Lung microvascular endothelial cell (primary cell): Measurements from ENCODE around the gene CAPN5. TPM values are rescaled to one million over a fixed set of nuclear protein-coding genes. Genes with fewer than 3 reads are reported as not detected.

ENCODE experiments used
- DNase-seq, 2 donors: peaks; one replicate each; pipeline versions ENCODE4 v3.0.0 to v3.0.0-alpha.2; 2010; ENCODE audit warnings: low read depth in 2 of 2
- total RNA-seq: library from RNA; depleted of rRNA; stranded (reverse); fragments of >200 nt; gene quantifications from 2 replicates; pipeline ENCODE4 v1.2.1, GENCODE V29; 2014

CAPN5 gene
- total RNA-seq, 1 donor from 2014 or later = 1.8 TPM

DNA sequence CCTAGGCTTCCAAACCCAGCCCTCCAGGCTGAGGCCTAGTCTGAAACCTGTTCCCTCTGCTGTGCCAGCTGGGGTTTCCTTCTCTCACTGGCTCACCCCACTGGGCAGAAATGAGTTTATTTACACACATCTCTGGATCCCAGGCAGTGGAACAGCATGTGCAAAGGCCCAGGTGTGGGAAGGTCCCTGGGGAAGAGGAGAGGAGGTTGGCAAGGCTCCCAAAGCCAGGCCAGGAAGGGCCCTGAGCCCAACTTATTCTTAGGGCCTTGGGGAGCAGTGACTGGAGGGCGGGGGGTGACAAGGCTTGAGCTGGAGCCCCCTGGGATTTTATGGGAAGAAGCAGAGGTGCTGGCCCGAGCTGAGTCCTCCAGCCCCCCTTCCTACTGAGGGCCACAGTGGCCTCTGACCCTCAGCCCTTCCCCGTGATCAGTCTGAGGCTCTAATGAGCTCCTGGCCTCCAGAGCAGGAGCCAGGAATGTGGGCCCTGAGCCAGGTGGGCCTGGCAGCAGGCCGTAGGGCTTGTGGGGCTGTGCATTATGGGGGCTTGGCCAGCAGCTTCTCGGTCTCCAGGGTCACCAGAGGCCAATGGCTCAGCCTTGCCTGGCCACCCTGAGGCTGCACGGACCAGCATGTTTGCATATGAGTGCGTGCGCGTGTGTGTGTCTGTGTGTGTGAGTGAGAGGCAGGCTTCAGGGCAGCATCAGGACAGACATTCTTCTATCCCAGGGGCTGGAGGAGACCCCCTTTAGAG is 64.2 kb downstream of the CAPN5 start:
- DNase-seq = peak; percentile 12 to 45

DNA sequence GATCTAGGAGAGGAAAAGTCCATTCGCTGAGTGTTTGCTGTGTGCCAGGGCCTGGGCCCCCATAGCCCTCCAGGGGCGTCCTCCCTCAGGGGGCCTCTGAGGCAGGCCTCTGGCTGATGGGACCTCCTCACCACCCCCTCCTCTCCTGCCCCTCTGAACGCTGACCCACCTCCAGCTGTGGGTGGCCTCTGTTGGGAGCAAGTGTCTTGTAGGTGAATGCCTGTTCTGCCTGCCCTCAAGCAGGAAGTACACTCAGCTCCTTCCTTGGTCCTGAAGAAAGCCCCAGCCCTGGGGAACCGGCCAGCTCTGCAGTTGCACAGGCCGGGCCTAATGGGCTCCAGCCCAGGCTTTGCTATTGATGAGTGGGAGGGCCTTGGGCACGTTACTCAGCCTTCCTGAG is 64.8 kb downstream of the CAPN5 start:
- DNase-seq = peak in 1 of 2 donors; percentile 44

DNA sequence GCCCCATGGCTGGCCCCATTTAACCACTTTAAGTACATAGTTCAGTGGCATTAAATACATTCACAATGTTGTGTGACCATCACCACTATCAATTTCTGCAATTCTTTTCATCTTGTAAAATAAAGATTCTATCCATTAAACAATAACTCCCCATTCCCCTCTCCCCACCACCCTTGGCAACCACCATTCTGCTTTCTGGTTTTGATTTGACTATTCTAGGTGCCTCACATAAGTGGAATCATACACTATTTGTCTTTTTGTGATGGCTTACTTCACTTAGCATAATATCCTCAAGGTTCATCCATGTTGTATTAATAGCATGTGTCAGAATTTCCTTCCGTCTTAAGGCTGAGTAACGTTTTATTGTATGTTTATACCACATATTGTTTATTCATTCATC is 68.3 kb downstream of the CAPN5 start:
- peak in 1 of 2 donors; percentile 41 for DNase-seq

GRCh38 chr11:77136074-77136473 is 69.3 kb downstream of the CAPN5 start:
- peak in 1 of 2 donors; percentile 48 for DNase-seq

DNA sequence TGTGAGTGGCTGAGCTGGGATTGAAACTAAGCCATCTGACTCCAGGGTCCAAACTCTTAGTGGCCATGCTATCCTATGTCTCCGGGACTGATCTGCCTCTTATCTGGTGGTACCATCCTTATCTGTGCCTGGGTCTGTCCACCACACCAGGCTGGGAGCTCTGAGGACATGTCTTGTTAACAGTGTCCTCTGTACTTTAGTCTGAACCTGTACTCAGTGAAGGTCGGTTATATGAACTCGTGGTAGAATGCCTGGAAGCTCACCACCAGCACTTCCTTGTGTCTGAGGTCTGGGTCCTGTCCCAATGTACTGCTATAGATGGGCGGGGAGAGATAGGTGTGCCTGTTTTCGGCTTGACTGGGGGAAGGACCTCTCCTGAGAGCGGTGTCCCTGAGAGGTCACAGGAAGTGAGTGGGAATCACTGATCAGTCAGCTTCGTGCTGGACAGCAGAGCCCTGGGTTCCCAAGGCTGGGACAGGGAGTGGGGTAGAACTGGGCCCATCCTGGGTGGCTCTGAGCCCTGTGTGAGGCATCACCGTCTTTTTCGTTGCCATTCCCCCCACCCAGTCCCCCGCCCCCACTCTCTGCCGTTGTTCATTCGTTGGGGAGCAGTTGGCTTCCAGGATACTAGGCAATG is 70.1 kb downstream of the CAPN5 start:
- no peak for DNase-seq

DNA sequence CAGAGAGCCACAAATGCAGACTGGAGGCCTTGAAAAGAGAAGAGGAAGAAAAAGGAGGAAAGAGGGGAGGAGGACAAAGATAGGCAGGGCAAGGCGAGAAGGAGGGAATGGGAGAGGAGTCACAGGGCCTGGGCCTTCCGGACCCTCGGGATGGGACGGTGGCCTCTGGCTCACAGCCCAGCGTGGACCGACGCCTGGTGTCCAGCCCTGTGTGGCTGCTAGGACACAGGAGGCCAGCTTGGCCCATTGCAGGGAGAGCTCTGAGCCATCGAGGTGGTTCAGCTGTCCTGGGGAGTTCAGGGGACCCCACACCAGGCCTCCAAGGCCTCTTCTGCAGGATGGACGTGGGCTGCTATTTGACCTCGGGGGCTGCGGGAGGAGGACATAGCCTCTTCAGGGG is 70.7 kb downstream of the CAPN5 start:
- no peak for DNase-seq

DNA sequence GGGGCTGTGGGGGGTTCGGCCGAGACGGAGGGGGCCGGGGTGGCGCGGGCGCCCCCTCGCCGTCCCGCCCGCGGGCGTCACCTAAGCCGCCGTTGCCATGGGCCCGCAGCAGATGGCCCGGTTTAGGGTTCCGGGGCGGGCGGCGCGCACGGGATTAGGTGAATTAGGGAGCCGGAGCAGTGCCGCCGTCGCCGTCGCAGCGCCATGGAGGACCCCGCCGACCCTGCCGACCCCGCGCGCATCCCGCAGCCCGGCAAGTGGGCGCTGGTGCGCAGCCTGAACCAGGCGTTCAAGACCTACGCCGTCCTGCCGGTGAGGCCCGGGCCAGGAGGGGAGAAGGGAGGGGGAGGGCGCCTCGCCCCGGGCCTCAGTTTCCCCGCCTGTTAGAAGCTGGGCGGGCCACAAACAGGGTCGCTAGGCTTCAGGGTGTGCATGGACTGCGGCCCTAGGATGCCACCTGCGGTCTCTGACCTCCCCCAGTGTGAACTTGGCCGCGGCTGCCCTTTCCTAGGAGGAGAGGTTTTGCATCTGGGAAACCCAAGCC is 71.4 kb downstream of the CAPN5 start:
- DNase-seq = no peak

DNA sequence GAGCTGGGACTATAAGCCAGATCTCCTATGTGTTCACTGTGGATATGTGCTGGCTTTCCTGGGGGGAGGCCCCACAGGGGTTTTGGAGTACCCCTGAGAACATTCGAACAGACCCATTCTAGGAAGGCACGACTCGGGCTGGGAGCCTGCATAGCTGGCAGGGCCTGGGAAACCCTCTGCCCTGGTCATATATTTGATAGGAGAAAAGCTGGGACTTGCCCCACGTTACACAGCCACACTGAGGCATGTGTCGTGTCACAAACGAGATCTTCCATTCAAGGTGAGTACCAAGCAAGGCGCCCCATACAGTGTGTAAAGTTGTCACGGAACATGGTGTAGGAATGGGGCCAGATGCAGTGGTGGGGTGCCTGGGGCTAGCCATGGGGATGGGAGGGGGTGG is 72.4 kb downstream of the CAPN5 start:
- DNase-seq = no peak

DNA sequence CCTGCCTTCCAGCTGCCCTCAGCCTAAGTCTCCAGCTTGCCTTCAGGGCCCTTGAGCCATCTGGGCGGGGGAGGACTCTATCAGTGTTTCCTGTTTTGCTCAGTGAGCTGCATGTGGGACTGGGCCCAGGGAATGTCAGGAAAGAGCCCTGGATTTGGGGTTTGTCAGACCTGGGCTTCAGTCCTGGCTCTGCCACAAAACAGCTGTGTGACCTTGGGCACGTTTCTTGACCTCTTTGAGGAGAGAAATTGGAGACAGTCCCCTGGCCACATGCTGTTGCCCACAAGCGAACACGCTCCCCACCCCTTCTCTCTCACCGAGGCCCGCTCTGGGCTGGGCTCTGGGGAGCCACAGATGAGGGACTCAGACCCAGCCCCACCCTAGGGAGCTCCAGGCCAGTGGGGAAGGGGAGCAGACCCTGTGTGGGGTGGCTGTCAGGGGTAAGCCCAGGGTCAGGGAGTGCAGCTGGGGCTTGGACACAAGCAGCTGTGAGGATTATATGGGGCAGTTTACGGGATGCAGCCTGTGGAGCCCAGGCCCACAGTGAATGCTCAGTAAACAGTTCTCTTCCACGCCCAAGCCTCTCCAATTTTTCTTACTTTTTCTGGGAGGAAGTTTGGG is 73.6 kb downstream of the CAPN5 start:
- peak; percentile 50 to 71 for DNase-seq

- peak in 1 of 2 donors; percentile 39 for DNase-seq
Observed at GRCh38 chr11:77141034-77141433, 74.3 kb downstream of the CAPN5 start.

DNA sequence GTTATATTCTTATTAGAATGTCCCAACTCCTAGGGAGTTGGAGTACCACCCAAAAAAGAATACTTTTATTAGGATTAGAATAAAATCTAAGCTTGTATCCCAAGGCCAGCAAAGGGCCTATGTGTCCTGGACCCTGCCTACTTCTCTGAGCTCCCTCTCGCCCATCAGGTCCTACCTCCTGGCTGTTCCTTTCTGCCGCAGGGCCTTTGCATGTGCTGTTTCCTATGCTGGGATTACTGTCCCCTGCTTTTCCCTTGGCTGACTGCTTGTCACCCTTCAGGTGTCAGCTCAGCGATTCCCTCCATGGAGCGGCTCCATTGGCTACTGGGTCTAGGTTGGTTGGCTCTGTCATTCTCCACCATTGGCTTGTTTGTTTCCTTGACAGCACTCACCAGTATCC is 74.7 kb downstream of the CAPN5 start:
- no peak for DNase-seq

DNA sequence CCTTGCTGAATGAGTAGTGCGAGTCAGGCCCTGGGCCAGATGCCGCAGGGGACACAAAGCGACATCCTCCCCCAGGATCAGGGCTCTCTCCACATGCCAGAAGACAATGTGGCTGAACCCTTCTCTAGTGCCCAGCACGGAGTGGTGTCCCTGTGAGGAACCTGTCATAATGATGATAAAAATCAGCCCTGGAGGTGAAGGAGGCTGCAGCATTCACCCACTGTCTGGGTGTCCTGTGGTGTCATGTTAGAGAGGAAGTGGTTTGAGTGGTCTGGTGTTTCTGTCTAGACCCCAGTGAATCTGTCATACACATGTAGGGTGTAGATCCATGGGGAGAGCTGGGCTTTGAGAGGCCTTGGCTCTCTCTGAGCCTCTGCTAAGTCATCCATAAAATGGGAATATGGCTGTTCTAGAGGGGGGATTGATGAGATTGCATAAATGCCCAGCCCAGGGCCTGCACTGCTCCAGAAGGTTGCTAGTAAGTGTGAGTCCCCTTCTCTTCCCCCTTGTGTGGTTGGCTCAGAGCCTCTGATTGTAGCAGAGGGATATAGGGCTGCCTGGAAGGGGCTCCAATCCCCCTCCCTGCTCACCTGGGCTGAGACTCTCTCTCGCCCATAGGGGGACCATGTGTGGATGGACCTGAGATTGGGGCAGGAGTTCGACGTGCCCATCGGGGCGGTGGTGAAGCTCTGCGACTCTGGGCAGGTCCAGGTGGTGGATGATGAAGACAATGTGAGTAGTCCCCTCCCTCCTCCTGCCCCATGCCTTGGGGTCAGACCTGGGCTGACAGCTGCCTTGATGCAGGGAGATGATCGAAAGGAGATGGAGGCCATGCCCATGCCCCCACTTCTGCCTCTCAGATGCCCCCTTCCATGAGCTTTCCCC is 75.6 kb downstream of the CAPN5 start:
- no peak for DNase-seq

- no peak for DNase-seq
Observed at GRCh38 chr11:77143405-77144020, 76.7 kb downstream of the CAPN5 start.

DNA sequence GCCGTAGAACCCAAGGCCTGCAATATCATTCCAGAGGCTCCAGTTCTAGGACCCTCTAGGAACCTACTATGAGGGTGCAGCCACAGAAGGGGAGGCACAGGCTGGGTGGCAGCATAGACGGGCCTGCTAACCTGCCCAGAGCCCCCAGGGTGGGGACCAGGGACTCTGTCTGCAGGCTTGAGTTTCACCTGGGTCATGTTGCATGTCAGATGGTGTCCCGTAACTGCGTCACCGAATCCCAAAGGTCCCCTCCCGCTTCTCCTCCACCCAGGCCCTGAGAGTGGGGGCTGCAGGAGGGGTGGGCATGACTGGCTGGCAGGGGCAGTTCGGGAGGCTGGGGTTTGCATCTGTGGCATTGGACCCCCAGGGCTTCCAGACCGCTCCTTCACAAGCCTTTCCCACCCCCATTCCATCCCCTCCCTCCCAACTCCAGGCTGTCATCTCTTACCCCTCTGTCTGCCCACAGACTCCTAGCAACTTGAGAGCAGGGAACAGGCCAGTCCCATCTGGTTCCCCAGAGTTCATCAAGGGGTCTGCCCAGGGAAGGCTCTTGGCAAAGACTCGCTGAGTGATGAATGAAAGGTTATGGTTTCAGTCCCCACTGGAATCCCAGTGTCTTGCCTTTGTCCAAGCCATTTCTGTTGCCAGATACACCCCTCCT is 77.6 kb downstream of the CAPN5 start:
- DNase-seq = no peak

DNA sequence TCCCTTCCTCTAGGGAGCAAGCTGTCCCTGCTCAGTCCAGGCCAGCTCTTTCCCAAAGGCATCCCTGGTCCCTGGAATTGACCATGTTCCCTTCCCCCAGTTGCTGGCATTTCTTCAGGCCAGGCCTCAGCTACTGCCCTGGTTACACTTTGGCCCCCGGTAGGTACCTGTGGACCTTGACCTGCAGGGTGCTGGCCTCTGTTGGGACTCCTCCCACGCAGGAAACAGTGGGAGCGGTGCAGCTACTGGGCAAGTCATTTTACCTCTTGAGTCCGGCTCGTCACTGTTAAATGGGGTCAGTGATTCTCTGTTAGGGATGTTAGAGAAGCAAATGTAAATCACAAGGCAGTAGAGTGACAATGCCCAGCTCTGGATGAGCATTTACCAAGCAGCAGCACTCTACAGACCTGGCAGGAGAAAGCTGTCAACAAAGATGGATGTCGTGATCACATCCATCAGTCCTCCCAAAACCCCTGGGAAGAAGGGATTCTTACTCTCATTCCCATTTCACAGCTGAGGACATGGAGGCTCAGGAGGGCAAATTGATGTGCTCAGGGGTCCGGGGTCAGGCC is 78.2 kb downstream of the CAPN5 start:
- DNase-seq = no peak

- no peak for DNase-seq
Observed at GRCh38 chr11:77146261-77147035, 79.7 kb downstream of the CAPN5 start.

GRCh38 chr11:77147036-77147315 is 80.2 kb downstream of the CAPN5 start:
- DNase-seq = no peak

GRCh38 chr11:77147668-77148321 is 81.0 kb downstream of the CAPN5 start:
- no peak for DNase-seq
